CD14-positive monocyte (primary cell): ENCODE data around the gene MBNL2. TPM values are rescaled to one million over a fixed set of nuclear protein-coding genes. Genes with fewer than 3 reads are reported as not detected.

Source experiments
- DNase-seq, 3 donors: peaks; one replicate each; pipeline ENCODE4 v3.0.0-alpha.2; 2011 to 2022
- H2AFZ ChIP-seq: 2 replicates; pipeline ENCODE4 v1.6.0; 2012; ENCODE audit warnings: mild to moderate bottlenecking, low read depth, low read length, inconsistent platforms; ENCODE audit not compliant: insufficient read depth, poor library complexity, severe bottlenecking
- H3K27ac ChIP-seq, 2 donors: 1 replicate in 1 of 2; 2 replicates in 1 of 2; pipeline ENCODE4 v1.5.1; 2012 to 2013; ENCODE audit warnings: low read length in 2 of 2, control low read depth in 1 of 2, inconsistent platforms in 1 of 2, low read depth in 1 of 2, mild to moderate bottlenecking in 1 of 2
- H3K27me3 ChIP-seq, 2 donors: one replicate each; pipeline versions ENCODE4 v1.6.0 to v1.6.1; 2011 to 2013; ENCODE audit warnings: low read length in 2 of 2; ENCODE audit not compliant: control insufficient read depth in 2 of 2, insufficient read depth in 2 of 2
- H3K36me3 ChIP-seq, 2 donors: replicated peaks in 1 of 2; 1 replicate in 1 of 2; 2 replicates in 1 of 2; pipeline versions ENCODE4 v1.5.1 to v1.6.1; 2012 to 2013; ENCODE audit warnings: low read length in 2 of 2, control low read depth in 1 of 2, inconsistent platforms in 1 of 2, mild to moderate bottlenecking in 1 of 2; ENCODE audit not compliant: insufficient read depth in 2 of 2, control insufficient read depth in 1 of 2
- H3K4me1 ChIP-seq, 2 donors: 1 replicate in 1 of 2; 2 replicates in 1 of 2; pipeline versions ENCODE4 v1.5.1 to v1.6.1; 2012 to 2013; ENCODE audit warnings: low read length in 2 of 2, control low read depth in 1 of 2, inconsistent platforms in 1 of 2, mild to moderate bottlenecking in 1 of 2, moderate library complexity in 1 of 2; ENCODE audit not compliant: insufficient read depth in 2 of 2, control insufficient read depth in 1 of 2
- H3K4me2 ChIP-seq: replicated peaks from 2 replicates; pipeline ENCODE3; 2012; ENCODE audit warnings: low read length, moderate library complexity, mild to moderate bottlenecking; ENCODE audit not compliant: poor library complexity, severe bottlenecking; ENCODE audit errors: extremely low read depth
- H3K4me3 ChIP-seq, 3 experiments: fragments of 200-600 bp in 1 of 3; sonication (generic) in 1 of 3; replicated peaks in 1 of 3; 1 replicate in 2 of 3; 2 replicates in 1 of 3; pipeline ENCODE4 v1.5.1; 2011 to 2013; ENCODE audit warnings: low read length in 3 of 3, mild to moderate bottlenecking in 3 of 3, control low read depth in 2 of 3, low read depth in 2 of 3, inconsistent platforms in 1 of 3, moderate library complexity in 1 of 3
- H3K79me2 ChIP-seq: 2 replicates; pipeline ENCODE4 v1.6.0; 2012; ENCODE audit warnings: mild to moderate bottlenecking, control low read depth, inconsistent platforms, low read length, moderate library complexity; ENCODE audit not compliant: insufficient read depth
- H3K9ac ChIP-seq: 2 replicates; pipeline ENCODE4 v1.6.0; 2017; ENCODE audit warnings: low read length, mild to moderate bottlenecking; ENCODE audit not compliant: insufficient read depth, poor library complexity, severe bottlenecking
- H3K9me3 ChIP-seq, 2 donors: replicated peaks in 1 of 2; 1 replicate in 1 of 2; 2 replicates in 1 of 2; pipeline versions ENCODE4 v1.5.1 to v1.6.1; 2012 to 2013; ENCODE audit warnings: low read length in 2 of 2, control low read depth in 1 of 2; ENCODE audit not compliant: control insufficient read depth in 1 of 2, insufficient read depth in 1 of 2
- H4K20me1 ChIP-seq: 2 replicates; pipeline ENCODE4 v1.6.0; 2012; ENCODE audit warnings: mild to moderate bottlenecking, low read length, control low read depth, moderate library complexity; ENCODE audit not compliant: insufficient read depth
- H3K27ac Mint-ChIP-seq, 7 donors: one replicate each; pipeline ENCODE4 v1.8.0; 2020; ENCODE audit warnings: mild to moderate bottlenecking in 7 of 7, mixed read lengths in 7 of 7, moderate library complexity in 6 of 7, inconsistent platforms in 2 of 7
- H3K27me3 Mint-ChIP-seq, 3 donors: one replicate each; pipeline ENCODE4 v1.8.0; 2021 to 2022; ENCODE audit warnings: low read depth in 3 of 3, mild to moderate bottlenecking in 3 of 3, mixed read lengths in 3 of 3, moderate library complexity in 3 of 3, inconsistent platforms in 1 of 3
- H3K36me3 Mint-ChIP-seq, 2 donors: one replicate each; pipeline ENCODE4 v1.8.0; 2020; ENCODE audit warnings: mixed read lengths in 2 of 2, inconsistent platforms in 1 of 2, mild to moderate bottlenecking in 1 of 2
- H3K4me1 Mint-ChIP-seq: one replicate; pipeline ENCODE4 v1.8.0; 2020; ENCODE audit warnings: mild to moderate bottlenecking, mixed read lengths
- H3K4me3 Mint-ChIP-seq, 2 donors: one replicate each; pipeline ENCODE4 v1.8.0; 2020; ENCODE audit warnings: mild to moderate bottlenecking in 2 of 2, mixed read lengths in 2 of 2, moderate library complexity in 1 of 2
- H3K9me3 Mint-ChIP-seq, 7 donors: one replicate each; pipeline ENCODE4 v1.8.0; 2020 to 2022; ENCODE audit warnings: mixed read lengths in 7 of 7, mild to moderate bottlenecking in 6 of 7, moderate library complexity in 6 of 7, inconsistent platforms in 2 of 7
- CTCF ChIP-seq: fragments of 200-600 bp; IDR thresholded peaks from one replicate; pipeline ENCODE4 v1.8.0; 2022; ENCODE audit warnings: antibody characterized with exemption, mild to moderate bottlenecking
- WGBS: methylation state at CpG from one replicate; pipeline ENCODE4 v1.1.5; 2013; ENCODE audit warnings: missing lambda C conversion rate; ENCODE audit not compliant: insufficient coverage; 5-methylcytosine and 5-hydroxymethylcytosine counted together
- intact Hi-C, 2 donors: fragments of 100-400 bp; cut with micrococcal nuclease; formaldehyde crosslinking; loops; one replicate each; pipeline versions ENCODE4 v1.15.0 to v1.15.1; 2023
- polyA plus RNA-seq, 3 donors: library from polyadenylated mRNA; depleted of rRNA in 1 of 3; unstranded in 2 of 3; stranded (reverse) in 1 of 3; fragments of 300-500 nt in 2 of 3; fragments of >200 nt in 1 of 3; fragmentation: Illumina TruSeq in 2 of 3; gene quantifications; 1 replicate in 2 of 3; 2 replicates in 1 of 3; pipeline ENCODE4 v1.2.3, GENCODE V29; 2012 to 2021

Gene MBNL2
- polyA plus RNA-seq, 3 donors = 8.5 to 15.5 (median 13.4) TPM

GRCh38 chr13:97385146-97385545 lies 163.0 kb downstream of the MBNL2 start:
- Histone ChIP-seq H3K4me2 (no peak overlapping the region), H3K79me2 (peaks cover 6% of the 10 kb centered on the region), H3K9me3 (no peaks in the 10 kb centered on the region), H3K4me3 (peak overlapping the region in 1 of 3 experiments; percentile 18), H3K36me3 (no peaks in the 10 kb centered on the region), H3K4me1 (peaks cover 51 to 53% of the 10 kb centered on the region in 2 donors), H3K27me3 (no peaks in the 10 kb centered on the region), H3K27ac (peak overlapping the region in 1 of 2 donors; percentile 56), H3K9ac (no peak overlapping the region), H4K20me1 (no peaks in the 10 kb centered on the region), H2AFZ (no peak overlapping the region)
- TF ChIP-seq CTCF = no peak
- peaks cover 18 to 23% of the 10 kb centered on the region in 2 donors for H3K36me3 Mint-ChIP-seq
- no peak overlapping the region for H3K4me3 Mint-ChIP-seq
- peak overlapping the region in 3 of 7 donors; percentile 19 to 36 (median 33) for H3K27ac Mint-ChIP-seq
- DNase-seq = no peak
- intact Hi-C loops = loop anchor here in 1 of 2 donors (10.0 kb wide), 1 partner anchor 50 kb away; the partner anchor contains the start of gene RAP2A
- peaks cover 0 to 4% (median 0%) of the 10 kb centered on the region in 7 donors for H3K9me3 Mint-ChIP-seq
- no peaks in the 10 kb centered on the region for H3K27me3 Mint-ChIP-seq
- peaks cover 49% of the 10 kb centered on the region for H3K4me1 Mint-ChIP-seq

- DNase-seq = peak in 2 of 3 donors; percentile 18 to 27
- peaks cover 49% of the 10 kb centered on the region for H3K4me1 Mint-ChIP-seq
- no peak for TF ChIP-seq CTCF
- Histone ChIP-seq H3K36me3 (no peaks in the 10 kb centered on the region), H3K9me3 (no peaks in the 10 kb centered on the region), H3K4me2 (no peak overlapping the region), H3K27me3 (no peaks in the 10 kb centered on the region), H3K79me2 (peaks cover 6% of the 10 kb centered on the region), H3K27ac (peak overlapping the region; percentile 61 to 87), H3K9ac (no peak overlapping the region), H3K4me1 (peaks cover 51 to 53% of the 10 kb centered on the region in 2 donors), H3K4me3 (no peak overlapping the region), H4K20me1 (no peaks in the 10 kb centered on the region), H2AFZ (no peak overlapping the region)
- no CpG with 5 or more reads among the region's 3 CpGs for WGBS
- peaks cover 0 to 4% (median 0%) of the 10 kb centered on the region in 7 donors for H3K9me3 Mint-ChIP-seq
- H3K4me3 Mint-ChIP-seq = no peak overlapping the region
- H3K36me3 Mint-ChIP-seq = peaks cover 16 to 17% of the 10 kb centered on the region in 2 donors
- H3K27ac Mint-ChIP-seq = peak overlapping the region; percentile 87 to 98 (median 95)
- no peaks in the 10 kb centered on the region for H3K27me3 Mint-ChIP-seq
- intact Hi-C loops = loop anchor here in 1 of 2 donors (10.0 kb wide), 1 partner anchor 49 kb away; the partner anchor contains the start of gene RAP2A
These were observed 163.7 kb downstream of the MBNL2 start for GRCh38 chr13:97385854-97386253.
